ENCODE measurements around the gene SIRT7. TPM values are rescaled to one million over a fixed set of nuclear protein-coding genes. Genes with fewer than 3 reads are reported as not detected.

SIRT7 gene
- polyA plus RNA-seq, 2 donors = 64.9 to 84.0 TPM

DNA sequence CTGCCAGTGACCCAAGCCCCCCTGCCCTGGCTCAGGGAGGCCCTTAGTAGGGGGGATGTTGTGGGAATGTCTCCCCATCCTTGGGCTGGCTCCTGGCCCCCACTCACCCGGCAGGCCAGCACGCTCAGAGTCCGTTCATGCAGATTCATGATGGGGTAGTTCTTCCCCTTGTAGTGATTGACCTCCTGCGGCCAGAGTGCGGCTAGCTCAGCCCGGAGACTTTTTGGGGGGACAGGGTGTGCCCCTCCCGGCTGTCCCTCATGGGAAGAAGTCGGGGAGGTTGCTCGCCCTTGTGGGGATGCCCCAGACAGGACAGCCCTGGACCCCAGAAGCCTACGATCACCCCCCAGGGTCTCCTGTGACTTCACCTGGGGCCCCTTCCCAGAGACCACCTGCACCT is 12.0 kb downstream of the SIRT7 start:
- Histone ChIP-seq H3K27ac (ENCODE audit: low read depth in 2 of 2, low read length in 1 of 2) (no peak overlapping the region), H3K4me1 (ENCODE audit: control insufficient read depth in 2 of 2, insufficient read depth in 2 of 2, low read length in 1 of 2) (peaks cover 10 to 21% of the 10 kb centered on the region in 2 donors), H3K36me3 (ENCODE audit: control insufficient read depth in 2 of 2, insufficient read depth in 2 of 2, low read length in 1 of 2) (peaks cover 3 to 49% of the 10 kb centered on the region in 2 donors), H3K4me3 (ENCODE audit: low read depth in 1 of 2, low read length in 2 of 2) (no peak overlapping the region), H3K27me3 (ENCODE audit: control insufficient read depth in 1 of 2, insufficient read depth in 2 of 2, low read length in 2 of 2) (no peaks in the 10 kb centered on the region), H3K9me3 (ENCODE audit: control insufficient read depth in 2 of 2, insufficient read depth in 1 of 2, low read depth in 1 of 2, low read length in 1 of 2) (no peaks in the 10 kb centered on the region)
- 93 to 95% methylated on average over 10 of the region's 10 CpGs for WGBS, 2 donors

DNA sequence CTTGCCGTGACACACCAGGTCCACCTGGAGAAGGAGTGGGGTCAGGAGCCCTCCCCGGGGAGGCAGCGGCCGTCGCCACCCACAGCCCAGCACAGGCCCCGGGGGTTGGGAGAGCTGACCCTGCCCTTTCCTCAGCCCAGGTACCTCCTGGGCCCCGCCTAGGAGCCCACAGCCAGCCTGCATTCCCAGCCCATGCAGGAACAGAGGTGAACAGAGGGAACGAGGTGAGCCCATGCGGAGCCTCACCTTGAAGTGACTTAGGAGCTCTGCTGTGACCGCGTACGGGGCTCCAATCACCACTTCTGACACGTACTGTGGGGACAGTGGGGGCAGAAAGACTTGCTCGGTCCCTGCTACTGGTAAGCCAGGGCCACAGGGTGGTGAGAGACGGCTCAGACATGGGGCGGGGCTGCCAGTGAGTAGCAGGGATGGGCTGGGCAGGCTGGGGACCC is 12.5 kb downstream of the SIRT7 start:
- H3K36me3 ChIP-seq (ENCODE audit: control insufficient read depth in 2 of 2, insufficient read depth in 2 of 2, low read length in 1 of 2) = peaks cover 3 to 50% of the 10 kb centered on the region in 2 donors
- WGBS, 2 donors = 91 to 93% methylated on average over 16 of the region's 16 CpGs
- no peaks in the 10 kb centered on the region for H3K27me3 ChIP-seq (ENCODE audit: control insufficient read depth in 1 of 2, insufficient read depth in 2 of 2, low read length in 2 of 2)
- H3K4me1 ChIP-seq (ENCODE audit: control insufficient read depth in 2 of 2, insufficient read depth in 2 of 2, low read length in 1 of 2) = peaks cover 10 to 20% of the 10 kb centered on the region in 2 donors
- no peak overlapping the region for H3K27ac ChIP-seq (ENCODE audit: low read depth in 2 of 2, low read length in 1 of 2)
- no peaks in the 10 kb centered on the region for H3K9me3 ChIP-seq (ENCODE audit: control insufficient read depth in 2 of 2, insufficient read depth in 1 of 2, low read depth in 1 of 2, low read length in 1 of 2)
- no peak overlapping the region for H3K4me3 ChIP-seq (ENCODE audit: low read depth in 1 of 2, low read length in 2 of 2)

DNA sequence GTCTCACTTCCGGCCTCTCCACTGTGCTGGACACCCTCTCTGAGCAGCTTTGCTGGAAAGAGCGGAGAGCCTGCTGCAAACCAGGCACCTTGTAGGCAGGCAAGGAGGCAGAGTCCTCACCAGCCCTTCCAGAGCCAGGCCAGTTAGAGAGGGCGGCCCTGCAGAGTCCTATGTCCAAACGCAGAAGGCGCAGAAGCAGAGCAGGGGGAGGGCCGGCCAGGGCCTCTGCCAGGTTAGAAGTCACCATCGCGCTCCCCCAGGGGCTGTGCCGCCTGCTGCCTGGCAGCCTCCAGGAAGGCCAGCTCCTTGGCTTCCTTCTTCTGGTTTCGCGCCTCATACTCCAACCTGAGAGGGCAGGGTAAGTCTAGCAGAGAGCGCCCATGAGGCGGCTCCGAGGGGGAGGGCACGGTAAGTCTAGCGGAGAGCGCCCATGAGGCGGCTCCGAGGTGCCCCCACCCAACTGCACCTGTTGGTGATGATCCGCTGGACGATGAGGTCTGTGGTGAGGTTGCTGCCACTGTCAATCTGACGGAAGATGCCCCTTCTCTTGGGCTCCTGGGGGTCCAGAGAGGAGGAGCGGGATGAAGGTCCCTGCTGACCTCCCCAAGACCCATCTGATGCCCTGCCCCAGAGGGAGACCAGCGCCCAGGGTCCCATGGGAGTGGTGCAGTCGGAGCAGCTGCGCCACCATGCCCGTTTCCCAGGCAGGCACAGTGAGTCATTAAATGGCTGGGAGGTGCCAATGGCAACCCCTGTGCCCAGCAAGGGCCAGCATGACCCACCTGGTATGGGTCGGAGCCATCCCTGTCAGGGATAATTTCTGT is 13.2 kb downstream of the SIRT7 start:
- Histone ChIP-seq H3K4me1 (ENCODE audit: control insufficient read depth in 2 of 2, insufficient read depth in 2 of 2, low read length in 1 of 2) (peaks cover 5 to 14% of the 10 kb centered on the region in 2 donors), H3K27me3 (ENCODE audit: control insufficient read depth in 1 of 2, insufficient read depth in 2 of 2, low read length in 2 of 2) (no peaks in the 10 kb centered on the region), H3K9me3 (ENCODE audit: control insufficient read depth in 2 of 2, insufficient read depth in 1 of 2, low read depth in 1 of 2, low read length in 1 of 2) (no peaks in the 10 kb centered on the region), H3K36me3 (ENCODE audit: control insufficient read depth in 2 of 2, insufficient read depth in 2 of 2, low read length in 1 of 2) (peaks cover 3 to 56% of the 10 kb centered on the region in 2 donors), H3K4me3 (ENCODE audit: low read depth in 1 of 2, low read length in 2 of 2) (no peak overlapping the region), H3K27ac (ENCODE audit: low read depth in 2 of 2, low read length in 1 of 2) (no peak overlapping the region)
- WGBS, 2 donors = 89 to 90% methylated on average over 27 to 28 of the region's 28 CpGs

DNA sequence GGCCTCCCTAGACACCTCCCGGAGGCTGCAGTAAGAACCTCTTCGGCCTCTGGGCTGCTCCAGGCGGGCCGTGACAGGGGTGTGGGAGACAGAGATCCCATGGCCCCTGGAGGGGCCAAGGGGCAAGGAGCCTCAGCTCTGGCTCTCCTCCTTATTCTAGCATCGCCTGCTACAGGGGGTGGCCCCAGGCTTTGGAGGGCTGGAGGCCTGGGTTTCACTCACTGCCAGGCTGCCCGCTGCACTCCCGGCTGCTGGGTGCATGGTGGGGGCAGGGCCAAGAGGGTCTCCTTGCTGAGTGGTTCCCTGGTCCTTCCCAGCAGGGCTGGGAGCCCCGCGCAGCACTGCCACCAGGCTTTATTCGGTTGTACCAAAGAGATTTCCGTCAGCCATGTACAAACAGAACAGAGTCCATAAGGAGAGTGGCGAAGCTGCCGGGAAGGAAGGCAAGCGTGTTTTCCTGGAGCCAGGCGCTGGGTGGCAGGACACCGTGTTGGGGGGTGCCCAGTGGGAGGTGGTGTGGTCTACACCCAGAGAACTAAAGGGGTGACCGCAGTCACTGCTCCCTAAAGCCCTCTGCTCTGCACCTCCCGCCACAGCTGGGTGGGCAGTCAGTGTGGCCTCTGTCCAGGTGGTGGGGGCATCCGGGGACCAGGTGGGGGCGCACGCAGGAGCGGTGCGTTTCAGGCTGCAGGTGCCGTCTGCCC is 13.9 kb downstream of the SIRT7 start:
- Histone ChIP-seq H3K9me3 (ENCODE audit: control insufficient read depth in 2 of 2, insufficient read depth in 1 of 2, low read depth in 1 of 2, low read length in 1 of 2) (no peaks in the 10 kb centered on the region), H3K36me3 (ENCODE audit: control insufficient read depth in 2 of 2, insufficient read depth in 2 of 2, low read length in 1 of 2) (peaks cover 3 to 59% of the 10 kb centered on the region in 2 donors), H3K4me3 (ENCODE audit: low read depth in 1 of 2, low read length in 2 of 2) (no peak overlapping the region), H3K4me1 (ENCODE audit: control insufficient read depth in 2 of 2, insufficient read depth in 2 of 2, low read length in 1 of 2) (peaks cover 5 to 17% of the 10 kb centered on the region in 2 donors), H3K27me3 (ENCODE audit: control insufficient read depth in 1 of 2, insufficient read depth in 2 of 2, low read length in 2 of 2) (no peaks in the 10 kb centered on the region), H3K27ac (ENCODE audit: low read depth in 2 of 2, low read length in 1 of 2) (no peak overlapping the region)
- 95% methylated on average over 24 of the region's 24 CpGs for WGBS, 2 donors

DNA sequence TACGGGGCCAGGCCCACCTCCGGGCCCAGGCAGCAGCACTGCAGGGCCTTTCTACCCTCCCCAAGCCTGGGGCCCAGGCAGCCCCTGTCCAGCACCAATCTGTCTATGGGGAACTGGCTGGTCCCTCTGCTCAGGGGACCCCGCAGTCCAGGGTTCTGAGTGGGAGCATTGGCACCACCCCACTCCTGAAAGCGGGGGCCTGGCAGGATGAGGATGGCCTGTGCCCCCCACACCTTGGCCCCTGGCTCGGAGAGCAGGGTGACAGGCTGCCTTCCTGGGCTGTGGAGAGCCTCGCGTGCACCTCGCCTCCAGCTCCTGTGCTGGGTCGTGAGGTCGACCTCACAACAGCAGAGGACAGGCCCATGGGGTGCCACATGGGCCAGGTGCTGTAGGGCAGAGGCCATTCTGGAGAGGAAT is 14.6 kb downstream of the SIRT7 start:
- Histone ChIP-seq H3K27ac (ENCODE audit: low read depth in 2 of 2, low read length in 1 of 2) (no peak overlapping the region), H3K27me3 (ENCODE audit: control insufficient read depth in 1 of 2, insufficient read depth in 2 of 2, low read length in 2 of 2) (no peaks in the 10 kb centered on the region), H3K36me3 (ENCODE audit: control insufficient read depth in 2 of 2, insufficient read depth in 2 of 2, low read length in 1 of 2) (peaks cover 3 to 57% of the 10 kb centered on the region in 2 donors), H3K4me3 (ENCODE audit: low read depth in 1 of 2, low read length in 2 of 2) (no peak overlapping the region), H3K9me3 (ENCODE audit: control insufficient read depth in 2 of 2, insufficient read depth in 1 of 2, low read depth in 1 of 2, low read length in 1 of 2) (no peaks in the 10 kb centered on the region), H3K4me1 (ENCODE audit: control insufficient read depth in 2 of 2, insufficient read depth in 2 of 2, low read length in 1 of 2) (peaks cover 5 to 20% of the 10 kb centered on the region in 2 donors)
- WGBS, 2 donors = 92 to 96% methylated on average over 10 of the region's 10 CpGs

DNA sequence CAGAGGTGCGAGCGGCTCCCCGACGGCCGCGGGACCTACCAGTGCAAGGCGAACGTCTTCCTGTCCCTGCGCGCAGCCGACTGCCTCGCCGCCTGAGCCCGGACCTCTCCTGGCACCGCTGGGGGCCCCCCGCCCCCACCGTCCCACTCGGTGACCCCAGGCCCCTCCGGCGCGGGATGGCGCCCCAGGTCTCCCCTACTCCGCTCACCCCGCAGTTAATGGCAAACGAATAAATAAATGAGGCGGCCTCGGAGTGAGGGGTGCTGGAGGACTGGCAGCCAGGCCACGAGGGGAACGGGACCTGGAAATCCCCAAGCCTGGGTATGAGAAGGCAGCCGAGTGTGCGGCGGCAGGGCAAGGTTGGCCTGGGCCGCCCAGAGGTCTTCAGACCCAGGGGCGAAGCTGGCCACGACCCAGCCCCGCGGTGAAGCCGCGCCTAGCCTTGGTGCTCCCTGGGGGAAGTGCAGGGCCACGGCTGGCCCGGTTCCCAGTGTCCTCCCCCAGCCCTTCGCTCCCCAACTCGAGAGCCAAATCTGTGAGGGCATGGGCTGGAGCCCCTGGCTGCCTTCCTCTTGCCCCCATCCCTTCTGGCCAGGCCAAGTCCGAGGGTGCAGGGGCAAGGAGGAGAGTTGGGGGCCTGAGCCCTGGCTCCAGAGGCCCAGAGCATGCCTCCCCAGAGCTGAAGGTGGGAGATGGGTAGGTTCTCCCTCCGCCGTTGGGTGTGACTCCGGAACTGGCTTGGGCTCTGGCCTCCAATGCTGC is 15.1 kb downstream of the SIRT7 start:
- Histone ChIP-seq H3K4me3 (ENCODE audit: low read depth in 1 of 2, low read length in 2 of 2) (peak overlapping the region; percentile 29 to 36), H3K27ac (ENCODE audit: low read depth in 2 of 2, low read length in 1 of 2) (no peak overlapping the region), H3K27me3 (ENCODE audit: control insufficient read depth in 1 of 2, insufficient read depth in 2 of 2, low read length in 2 of 2) (no peaks in the 10 kb centered on the region), H3K9me3 (ENCODE audit: control insufficient read depth in 2 of 2, insufficient read depth in 1 of 2, low read depth in 1 of 2, low read length in 1 of 2) (no peaks in the 10 kb centered on the region), H3K36me3 (ENCODE audit: control insufficient read depth in 2 of 2, insufficient read depth in 2 of 2, low read length in 1 of 2) (peaks cover 3 to 54% of the 10 kb centered on the region in 2 donors), H3K4me1 (ENCODE audit: control insufficient read depth in 2 of 2, insufficient read depth in 2 of 2, low read length in 1 of 2) (peaks cover 5 to 20% of the 10 kb centered on the region in 2 donors)
- 34 to 39% methylated on average over 43 to 47 of the region's 47 CpGs for WGBS, 2 donors

DNA sequence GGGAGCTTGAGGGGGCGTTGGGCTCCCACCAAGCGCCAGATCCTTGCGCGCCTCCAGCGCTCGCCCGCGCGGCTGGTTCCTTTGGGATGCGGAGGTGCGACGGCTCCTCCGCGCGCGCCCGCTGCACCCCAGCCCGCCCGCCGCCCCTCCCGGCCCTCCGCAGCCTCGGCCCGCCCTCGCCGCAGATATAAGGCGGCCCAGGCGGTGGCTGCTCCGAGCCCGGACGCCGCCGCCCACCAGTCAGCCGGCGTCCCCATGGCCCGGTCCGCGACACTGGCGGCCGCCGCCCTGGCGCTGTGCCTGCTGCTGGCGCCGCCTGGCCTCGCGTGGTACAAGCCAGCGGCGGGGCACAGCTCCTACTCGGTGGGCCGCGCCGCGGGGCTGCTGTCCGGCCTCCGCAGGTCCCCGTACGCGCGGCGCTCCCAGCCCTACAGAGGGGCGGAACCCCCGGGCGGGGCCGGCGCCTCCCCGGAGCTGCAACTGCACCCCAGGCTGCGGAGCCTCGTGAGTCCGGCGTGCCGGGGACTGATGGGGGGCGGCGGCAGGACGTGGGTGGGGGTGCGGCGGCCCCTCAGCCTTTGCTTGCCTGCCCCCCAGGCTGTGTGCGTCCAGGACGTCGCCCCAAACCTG is 15.8 kb downstream of the SIRT7 start, which contains the start of gene NPB:
Gene NPB, plus strand, starts transcription at position 216 of the 630 bp plus-strand sequence. Its CDS starts 40 bp downstream, at position 256.
- Histone ChIP-seq H3K36me3 (ENCODE audit: control insufficient read depth in 2 of 2, insufficient read depth in 2 of 2, low read length in 1 of 2) (peaks cover under 1 to 48% of the 10 kb centered on the region in 2 donors), H3K9me3 (ENCODE audit: control insufficient read depth in 2 of 2, insufficient read depth in 1 of 2, low read depth in 1 of 2, low read length in 1 of 2) (no peaks in the 10 kb centered on the region), H3K4me1 (ENCODE audit: control insufficient read depth in 2 of 2, insufficient read depth in 2 of 2, low read length in 1 of 2) (peaks cover 5 to 20% of the 10 kb centered on the region in 2 donors), H3K27ac (ENCODE audit: low read depth in 2 of 2, low read length in 1 of 2) (no peak within 1 kb of the TSS), H3K27me3 (ENCODE audit: control insufficient read depth in 1 of 2, insufficient read depth in 2 of 2, low read length in 2 of 2) (no peaks in the 10 kb centered on the region), H3K4me3 (ENCODE audit: low read depth in 1 of 2, low read length in 2 of 2) (peak within 1 kb of the TSS; percentile 29 to 36)
- 1% methylated on average over 33 to 79 of the region's 79 CpGs for WGBS, 2 donors

DNA sequence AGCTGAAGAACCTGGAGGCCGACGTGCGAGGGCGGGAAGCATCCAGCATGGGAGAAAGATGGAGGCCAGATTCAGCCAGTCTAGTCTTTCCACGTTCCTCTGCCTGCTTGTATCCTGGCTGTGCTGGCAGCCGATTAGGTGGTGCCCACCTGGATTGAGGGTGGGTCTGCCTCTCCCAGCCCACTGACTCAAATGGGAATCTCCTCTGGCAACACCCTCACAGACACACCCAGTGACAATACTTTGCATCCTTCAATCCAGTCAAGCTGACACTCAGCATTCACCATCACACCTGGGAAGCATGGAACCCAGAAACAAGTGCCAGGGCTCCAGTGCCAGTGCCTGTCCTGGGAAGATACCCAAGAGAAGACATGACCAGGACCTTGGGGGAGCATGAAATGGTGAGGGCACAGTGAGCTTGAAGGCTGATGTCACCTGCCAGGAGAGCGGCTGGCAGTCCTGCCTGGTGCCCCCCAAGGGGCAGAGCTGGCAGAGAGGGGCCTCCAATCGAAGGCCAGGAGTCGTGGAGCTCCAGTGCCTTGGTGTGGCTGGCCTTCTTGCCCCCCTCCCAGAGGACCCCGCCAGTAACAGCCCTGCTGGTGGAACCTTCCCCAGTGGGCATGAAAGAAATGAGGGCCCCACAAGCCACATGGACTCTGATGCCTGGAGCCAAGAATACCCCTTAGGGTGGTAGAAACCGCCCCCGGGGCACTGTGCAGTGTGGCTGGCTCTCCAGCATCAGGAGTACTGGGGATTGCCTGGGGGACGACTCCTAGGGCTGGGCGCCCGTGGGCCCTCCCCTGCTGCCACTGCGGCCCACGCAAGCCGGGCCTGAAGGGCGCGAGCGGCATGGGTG is 16.6 kb downstream of the SIRT7 start:
- no peaks in the 10 kb centered on the region for H3K27me3 ChIP-seq (ENCODE audit: control insufficient read depth in 1 of 2, insufficient read depth in 2 of 2, low read length in 2 of 2)
- peaks cover 0 to 42% of the 10 kb centered on the region in 2 donors for H3K36me3 ChIP-seq (ENCODE audit: control insufficient read depth in 2 of 2, insufficient read depth in 2 of 2, low read length in 1 of 2)
- H3K27ac ChIP-seq (ENCODE audit: low read depth in 2 of 2, low read length in 1 of 2) = no peak overlapping the region
- H3K4me3 ChIP-seq (ENCODE audit: low read depth in 1 of 2, low read length in 2 of 2) = peak overlapping the region in 1 of 2 donors; percentile 29
- no peaks in the 10 kb centered on the region for H3K9me3 ChIP-seq (ENCODE audit: control insufficient read depth in 2 of 2, insufficient read depth in 1 of 2, low read depth in 1 of 2, low read length in 1 of 2)
- WGBS, 2 donors = 49% methylated on average over 21 of the region's 21 CpGs
- peaks cover 5 to 20% of the 10 kb centered on the region in 2 donors for H3K4me1 ChIP-seq (ENCODE audit: control insufficient read depth in 2 of 2, insufficient read depth in 2 of 2, low read length in 1 of 2)

All from esophagus (tissue), 2 donors.